Tibial artery (tissue), 4 donors: Measurements from ENCODE around the gene PTGDS.
A peak's percentile ranks its signal among the peaks of the same experiment; 100 is the strongest.

Experiments
- DNase-seq, 2 donors: peaks; one replicate each; pipeline ENCODE4 v3.0.0-alpha.2; 2019
- H3K27ac ChIP-seq, 2 donors: fragments of 200-600 bp; sonication (generic) in 1 of 2; 1 replicate in 1 of 2; 2 replicates in 1 of 2; pipeline ENCODE4 v1.5.1; 2018 to 2019; ENCODE audit warnings: mild to moderate bottlenecking in 1 of 2
- H3K27me3 ChIP-seq, 2 donors: fragments of 200-600 bp; sonication (generic) in 1 of 2; one replicate each; pipeline versions ENCODE4 v1.5.1 to v1.6.0; 2016 to 2019
- H3K36me3 ChIP-seq, 3 donors: fragments of 200-600 bp; sonication (generic) in 2 of 3; one replicate each; pipeline ENCODE4 v1.5.1; 2016 to 2019; ENCODE audit warnings: mild to moderate bottlenecking in 2 of 3
- H3K4me1 ChIP-seq, 4 donors: fragments of 200-600 bp; sonication (generic) in 2 of 4; 1 replicate in 3 of 4; 2 replicates in 1 of 4; pipeline ENCODE4 v1.5.1; 2016 to 2019
- H3K4me3 ChIP-seq, 2 donors: fragments of 200-600 bp; sonication (generic) in 1 of 2; 1 replicate in 1 of 2; 2 replicates in 1 of 2; pipeline ENCODE4 v1.5.1; 2018 to 2019; ENCODE audit warnings: mild to moderate bottlenecking in 2 of 2
- H3K9me3 ChIP-seq, 3 donors: fragments of 200-600 bp; sonication (generic) in 1 of 3; one replicate each; pipeline ENCODE4 v1.5.1; 2016 to 2019
- CTCF ChIP-seq, 2 experiments: fragments of 200-600 bp in 1 of 2; fragments of 450-650 bp in 1 of 2; IDR thresholded peaks; one replicate each; pipeline ENCODE4 v1.5.1; 2017 to 2019; ENCODE audit warnings: antibody characterized with exemption in 2 of 2, mild to moderate bottlenecking in 1 of 2, moderate library complexity in 1 of 2
- intact Hi-C: fragments of 100-400 bp; cut with DNase I; formaldehyde crosslinking; loops from one replicate; pipeline ENCODE4 v1.15.0; 2023; ENCODE audit warnings: low total_unique reads

The PTGDS gene

GRCh38 chr9:136985027-136985602, 7.8 kb downstream of the PTGDS start:
- no peak overlapping the region for H3K27ac ChIP-seq
- peaks cover 0 to 63% of the 10 kb centered on the region in 2 donors for H3K27me3 ChIP-seq
- peaks cover 0 to 8% (median 2%) of the 10 kb centered on the region in 4 donors for H3K4me1 ChIP-seq
- H3K4me3 ChIP-seq = no peak overlapping the region
- TF ChIP-seq CTCF (IDR thresholded peaks at IDR 0.05) = no peak
- no peaks in the 10 kb centered on the region for H3K9me3 ChIP-seq
- DNase-seq = no peak
- H3K36me3 ChIP-seq = no peaks in the 10 kb centered on the region
- intact Hi-C loops = loop anchor here (5.0 kb wide), 1 partner anchor 33 kb away; the partner anchor contains the start of gene LCN12

- no peak for DNase-seq
- Histone ChIP-seq H3K27ac (no peak overlapping the region), H3K36me3 (no peaks in the 10 kb centered on the region), H3K9me3 (no peaks in the 10 kb centered on the region), H3K4me3 (no peak overlapping the region), H3K4me1 (peaks cover 0 to 8% (median 2%) of the 10 kb centered on the region in 4 donors), H3K27me3 (peaks cover 0 to 59% of the 10 kb centered on the region in 2 donors)
- TF ChIP-seq CTCF (IDR thresholded peaks at IDR 0.05) = no peak
- intact Hi-C loops = loop anchor here (5.0 kb wide), 1 partner anchor 34 kb away; the partner anchor contains the start of gene LCN12
Measured at GRCh38 chr9:136985853-136986252, 8.5 kb downstream of the PTGDS start.

DNA sequence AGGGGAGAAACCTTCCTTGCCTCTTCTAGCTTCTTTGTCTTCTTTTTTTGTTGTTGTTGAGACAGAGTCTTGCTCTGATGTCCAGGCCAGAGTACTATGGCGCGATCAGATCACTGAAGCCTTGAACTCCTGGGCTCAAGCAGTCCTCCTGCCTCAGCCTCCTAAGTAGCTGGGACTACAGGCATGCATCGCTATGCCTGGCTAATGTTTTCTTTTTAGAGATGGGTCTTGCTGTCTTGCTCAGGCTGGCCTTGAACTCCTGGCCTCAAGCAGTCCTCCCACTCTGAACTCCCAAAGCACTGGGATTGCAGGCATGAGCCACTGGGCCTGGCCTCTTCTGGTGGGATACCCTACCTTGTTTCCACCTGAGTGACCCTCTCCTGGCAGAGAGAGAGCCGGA, 11.6 kb downstream of the PTGDS start:
- intact Hi-C loops = loop anchor here (5.0 kb wide), 1 partner anchor 37 kb away; the partner anchor contains the start of gene LCN12
- no peak overlapping the region for H3K27ac ChIP-seq
- no peaks in the 10 kb centered on the region for H3K36me3 ChIP-seq
- peaks cover 0 to 29% of the 10 kb centered on the region in 2 donors for H3K27me3 ChIP-seq
- no peak for DNase-seq
- no peak overlapping the region for H3K4me3 ChIP-seq
- peaks cover 0 to 19% (median 10%) of the 10 kb centered on the region in 4 donors for H3K4me1 ChIP-seq
- H3K9me3 ChIP-seq = no peaks in the 10 kb centered on the region
- no peak for TF ChIP-seq CTCF (IDR thresholded peaks at IDR 0.05)

DNA sequence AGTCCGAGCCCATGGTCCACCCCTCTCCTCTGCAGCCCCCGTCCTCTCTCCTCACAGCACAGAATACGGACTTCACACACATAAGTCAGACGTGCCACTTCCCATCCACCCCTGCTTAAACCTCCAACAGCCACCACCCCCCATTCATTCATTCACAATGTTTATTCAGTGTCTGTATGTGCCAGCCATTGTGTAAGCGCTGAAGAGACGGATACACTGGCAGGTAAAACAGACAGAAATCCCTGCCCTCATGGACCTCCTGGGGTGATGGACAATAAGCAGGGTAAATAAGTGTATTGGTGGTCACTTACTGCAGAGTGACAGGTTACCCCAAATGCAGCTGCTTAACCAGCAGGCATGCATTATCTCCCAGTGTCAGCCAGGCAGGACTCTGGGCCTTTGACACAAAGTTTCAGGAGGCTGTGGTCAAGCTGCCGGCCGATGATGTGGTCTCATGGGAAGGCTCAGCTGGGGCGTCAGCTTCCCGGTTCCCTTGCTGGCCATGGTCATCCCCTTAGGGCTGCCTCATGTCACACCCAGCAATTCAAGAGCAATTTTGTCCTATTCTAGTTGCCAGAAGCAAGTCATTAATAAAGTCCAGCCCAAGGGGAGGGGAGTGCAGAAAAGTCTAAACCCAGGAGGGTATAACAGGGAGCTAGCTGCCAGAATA, 13.1 kb downstream of the PTGDS start:
- no peak for TF ChIP-seq CTCF (IDR thresholded peaks at IDR 0.05)
- Histone ChIP-seq H3K27ac (no peak overlapping the region), H3K4me3 (no peak overlapping the region), H3K4me1 (peaks cover 0 to 19% (median 14%) of the 10 kb centered on the region in 4 donors), H3K27me3 (peaks cover 0 to 23% of the 10 kb centered on the region in 2 donors), H3K36me3 (no peaks in the 10 kb centered on the region), H3K9me3 (no peaks in the 10 kb centered on the region)
- DNase-seq = no peak
- intact Hi-C loops = no loop called here

DNA sequence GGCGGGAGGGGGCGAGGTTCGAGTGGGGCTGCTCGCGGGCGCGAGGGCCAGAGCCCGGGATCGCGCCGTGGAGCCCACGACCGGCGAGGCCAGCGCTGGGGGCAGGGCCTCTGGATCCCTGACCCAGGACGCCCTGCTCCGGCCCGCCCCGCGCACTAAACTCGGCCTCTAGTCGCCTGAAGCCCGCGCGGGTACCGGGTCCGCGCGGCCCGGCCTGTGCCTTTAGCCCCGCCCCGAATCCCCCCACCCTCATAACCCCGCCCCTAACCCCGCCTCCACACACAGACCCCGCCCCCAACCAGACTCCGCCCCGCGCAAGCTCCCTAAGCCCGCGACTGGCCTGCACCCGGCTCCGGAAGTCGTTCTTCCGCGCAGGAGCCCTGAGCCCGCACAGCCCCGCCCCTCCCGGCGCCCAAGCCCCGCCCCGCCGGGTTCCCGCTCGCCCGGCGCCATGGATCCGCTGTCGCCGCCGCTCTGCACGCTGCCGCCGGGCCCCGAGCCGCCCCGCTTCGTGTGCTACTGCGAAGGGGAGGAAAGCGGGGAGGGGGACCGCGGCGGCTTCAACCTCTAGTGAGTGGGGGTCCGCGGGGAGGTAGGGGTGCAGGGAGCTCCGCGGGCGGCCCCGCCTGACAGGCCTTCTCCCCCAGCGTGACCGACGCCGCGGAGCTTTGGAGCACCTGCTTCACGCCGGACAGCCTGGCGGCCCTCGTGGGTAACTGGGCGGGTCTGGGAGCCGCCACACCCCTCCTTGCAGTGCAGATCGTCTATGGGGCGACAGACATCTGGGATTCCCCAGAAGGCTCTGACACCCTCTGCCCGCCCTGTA, 14.9 kb downstream of the PTGDS start, which contains the start of gene PAXX:
PAXX (plus strand) TSS at position 430 of the 826 bp plus-strand sequence; CDS start at position 452, 22 bp downstream.
- peak; percentile 86 to 94 for DNase-seq
- Histone ChIP-seq H3K9me3 (no peaks in the 10 kb centered on the region), H3K4me3 (peak within 1 kb of the TSS; percentile 76 to 86), H3K27ac (peak within 1 kb of the TSS; percentile 74 to 81), H3K27me3 (peaks cover 0 to 25% of the 10 kb centered on the region in 2 donors), H3K36me3 (no peaks in the 10 kb centered on the region), H3K4me1 (peaks cover 0 to 34% (median 27%) of the 10 kb centered on the region in 4 donors)
- no peak for TF ChIP-seq CTCF (IDR thresholded peaks at IDR 0.05)
- intact Hi-C loops = no loop called here
